ENCODE data around the gene PI4K2B.
"Not testable (repeated sequence)": the region's sequence is repeated elsewhere in the genome, so short reads cannot be mapped to it uniquely, and the experiment has no call there.

PI4K2B gene

DNA sequence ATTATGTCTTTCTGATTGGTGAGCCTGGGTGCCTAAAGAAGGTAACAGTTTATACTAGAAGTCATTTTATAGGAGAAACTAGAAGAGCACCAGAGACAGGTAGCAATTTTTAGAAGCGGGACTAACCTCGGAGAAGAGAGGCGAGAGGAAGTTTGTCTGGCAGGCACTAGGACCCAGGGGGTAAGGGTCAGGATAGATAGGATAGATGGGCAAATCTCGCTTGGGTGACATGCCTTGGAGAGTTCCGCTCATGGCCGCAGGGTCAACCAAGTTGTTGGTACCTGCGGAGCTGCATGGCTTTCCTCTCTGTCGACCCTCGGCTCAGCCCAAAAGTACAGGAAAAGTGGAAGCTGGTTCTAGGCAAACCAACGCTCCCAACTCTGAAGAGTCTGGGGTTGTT lies 11.3 kb downstream of the PI4K2B start:
- Histone ChIP-seq H3K9ac (ENCODE audit: low read depth, low read length) (no peak overlapping the region), H3K4me1 (ENCODE audit: control insufficient read depth, insufficient read depth, low read length) (no peaks in the 10 kb centered on the region), H3K4me2 (ENCODE audit: low read length) (no peak overlapping the region), H3K27me3 (ENCODE audit: control insufficient read depth, insufficient read depth, low read length) (no peaks in the 10 kb centered on the region), H3K9me3 (replicated peaks; ENCODE audit: low read length) (no peaks in the 10 kb centered on the region), H3K4me3 (ENCODE audit: low read length) (no peak overlapping the region), H3K36me3 (ENCODE audit: insufficient read depth, low read length) (no peaks in the 10 kb centered on the region)

DNA sequence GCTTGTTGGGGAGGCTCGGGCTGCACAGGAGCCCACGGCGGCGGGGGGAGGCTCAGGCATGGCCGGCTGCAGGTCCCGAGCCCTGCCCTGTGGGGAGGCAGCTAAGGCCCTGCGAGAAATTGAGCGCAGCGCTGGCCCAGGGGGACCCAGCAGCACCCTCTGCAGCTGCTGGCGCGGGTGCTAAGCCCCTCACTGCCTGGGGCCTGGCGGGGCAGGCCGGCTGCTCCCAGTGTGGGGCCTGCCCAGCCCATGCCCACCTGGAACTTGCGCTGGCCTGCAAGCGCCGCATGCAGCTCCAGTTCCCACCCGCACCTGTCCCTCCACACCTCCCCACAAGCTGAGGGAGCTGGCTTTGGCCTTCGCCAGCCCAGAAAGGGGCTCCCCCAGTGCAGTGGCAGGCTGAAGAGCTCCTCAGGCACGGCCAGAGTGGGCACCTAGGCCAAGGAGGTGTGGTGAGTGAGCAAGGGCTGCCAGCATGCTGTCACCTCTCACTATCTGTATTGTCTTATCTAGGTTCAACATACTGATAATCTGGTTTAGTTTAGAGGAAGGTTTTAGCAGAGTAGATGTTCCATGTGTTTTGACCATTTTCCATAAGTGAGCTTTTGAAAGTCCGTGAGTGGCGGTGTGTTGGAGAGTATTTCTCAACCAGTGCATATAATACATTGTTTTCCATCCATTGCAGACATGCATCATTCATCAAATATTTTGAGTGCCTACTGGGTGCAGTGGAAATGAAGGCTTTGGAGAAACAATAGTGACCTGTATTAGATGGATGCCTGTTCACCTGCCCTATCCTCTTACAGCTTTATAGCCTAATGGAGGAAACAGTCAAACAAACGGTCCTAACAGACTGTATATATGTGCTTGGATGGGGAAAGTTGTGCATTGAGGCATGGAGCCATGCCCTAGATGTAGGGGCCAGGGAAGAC lies 13.1 kb downstream of the PI4K2B start:
- H3K9me3 ChIP-seq (replicated peaks; ENCODE audit: low read length): no peaks in the 10 kb centered on the region
- no peaks in the 10 kb centered on the region for H3K36me3 ChIP-seq (ENCODE audit: insufficient read depth, low read length)
- H3K4me1 ChIP-seq (ENCODE audit: control insufficient read depth, insufficient read depth, low read length): no peaks in the 10 kb centered on the region
- no peak overlapping the region for H3K4me2 ChIP-seq (ENCODE audit: low read length)
- H3K4me3 ChIP-seq (ENCODE audit: low read length): no peak overlapping the region
- no peaks in the 10 kb centered on the region for H3K27me3 ChIP-seq (ENCODE audit: control insufficient read depth, insufficient read depth, low read length)
- no peak overlapping the region for H3K9ac ChIP-seq (ENCODE audit: low read depth, low read length)

DNA sequence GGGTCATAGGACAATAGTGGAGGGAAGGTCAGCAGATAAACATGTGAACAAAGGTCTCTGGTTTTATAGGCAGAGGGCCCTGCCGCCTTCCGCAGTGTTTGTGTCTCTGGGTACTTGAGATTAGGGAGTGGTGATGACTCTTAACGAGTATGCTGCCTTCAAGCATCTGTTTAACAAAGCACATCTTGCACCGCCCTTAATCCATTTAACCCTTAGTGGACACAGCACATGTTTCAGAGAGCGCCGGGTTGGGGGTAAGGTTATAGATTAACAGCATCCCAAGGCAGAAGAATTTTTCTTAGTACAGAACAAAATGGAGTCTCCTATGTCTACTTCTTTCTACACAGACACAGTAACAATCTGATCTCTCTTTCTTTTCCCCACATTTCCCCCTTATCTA lies 15.0 kb downstream of the PI4K2B start:
- H3K4me1 ChIP-seq (ENCODE audit: control insufficient read depth, insufficient read depth, low read length); H3K4me2 ChIP-seq (ENCODE audit: low read length): not testable (repeated sequence)

DNA sequence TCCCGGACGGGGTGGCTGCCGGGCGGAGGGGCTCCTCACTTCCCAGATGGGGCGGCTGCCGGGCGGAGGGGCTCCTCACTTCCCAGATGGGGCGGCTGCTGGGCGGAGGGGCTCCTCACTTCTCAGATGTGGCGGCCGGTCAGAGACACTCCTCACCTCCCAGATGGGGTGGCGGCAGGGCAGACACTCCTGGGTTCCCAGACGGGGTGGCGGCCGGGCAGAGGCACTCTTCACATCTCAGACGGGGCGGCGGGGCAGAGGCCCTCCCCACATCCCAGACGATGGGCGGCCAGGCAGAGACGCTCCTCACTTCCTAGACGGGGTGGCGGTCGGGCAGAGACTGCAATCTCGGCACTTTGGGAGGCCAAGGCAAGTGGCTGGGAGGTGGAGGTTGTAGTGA lies 15.7 kb downstream of the PI4K2B start:
- not testable (repeated sequence) for H3K36me3 ChIP-seq (ENCODE audit: insufficient read depth, low read length); H3K9ac ChIP-seq (ENCODE audit: low read depth, low read length); H3K4me1 ChIP-seq (ENCODE audit: control insufficient read depth, insufficient read depth, low read length); H3K9me3 ChIP-seq (replicated peaks; ENCODE audit: low read length); H3K4me2 ChIP-seq (ENCODE audit: low read length); H3K27me3 ChIP-seq (ENCODE audit: control insufficient read depth, insufficient read depth, low read length); H3K4me3 ChIP-seq (ENCODE audit: low read length)

More for the DNA sequence above, 15.0 kb downstream of the PI4K2B start:
- not testable (repeated sequence) for H3K36me3 ChIP-seq (ENCODE audit: insufficient read depth, low read length); H3K27me3 ChIP-seq (ENCODE audit: control insufficient read depth, insufficient read depth, low read length); H3K4me3 ChIP-seq (ENCODE audit: low read length); H3K9ac ChIP-seq (ENCODE audit: low read depth, low read length); H3K9me3 ChIP-seq (replicated peaks; ENCODE audit: low read length)

DNA sequence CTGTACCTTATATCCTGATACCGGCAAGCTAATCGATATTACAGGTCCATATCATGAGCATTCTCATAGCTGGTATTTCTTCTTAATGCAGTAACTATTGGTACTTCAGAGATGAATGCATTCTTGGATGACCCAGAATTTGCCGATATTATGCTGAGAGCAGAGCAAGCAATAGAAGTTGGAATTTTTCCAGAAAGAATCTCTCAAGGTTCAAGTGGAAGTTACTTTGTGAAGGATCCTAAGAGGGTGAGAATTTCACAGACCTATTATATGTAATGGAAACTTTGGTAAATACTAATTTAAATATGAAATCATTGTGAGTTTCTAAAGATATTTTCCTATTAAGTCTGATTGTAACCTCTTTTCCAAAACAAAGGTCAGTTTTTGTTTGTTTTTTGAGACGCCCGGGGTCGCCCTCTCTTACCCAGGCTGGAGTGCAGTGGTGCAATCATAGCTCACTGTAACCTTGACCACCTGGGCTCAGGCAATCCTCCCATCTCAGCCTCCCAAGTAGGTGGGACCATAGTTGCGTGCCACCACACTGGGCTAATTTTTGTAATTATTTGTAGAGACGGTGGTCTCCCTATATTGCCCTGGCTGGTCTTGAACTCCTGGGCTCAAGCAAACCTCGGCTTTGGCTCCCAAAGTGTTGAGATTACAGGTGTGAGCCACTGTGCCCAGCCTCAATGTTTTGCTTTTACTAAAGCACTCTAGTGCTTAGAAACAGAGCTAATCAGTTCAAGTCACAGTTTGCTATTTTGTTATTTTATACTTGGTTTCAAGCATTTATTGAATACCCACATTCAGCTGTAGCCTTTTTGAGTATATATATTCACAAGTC lies 18.6 kb downstream of the PI4K2B start:
- Histone ChIP-seq H3K9ac (ENCODE audit: low read depth, low read length) (no peak overlapping the region), H3K27me3 (ENCODE audit: control insufficient read depth, insufficient read depth, low read length) (no peaks in the 10 kb centered on the region), H3K36me3 (ENCODE audit: insufficient read depth, low read length) (peaks cover 4% of the 10 kb centered on the region), H3K4me1 (ENCODE audit: control insufficient read depth, insufficient read depth, low read length) (no peaks in the 10 kb centered on the region), H3K4me2 (ENCODE audit: low read length) (no peak overlapping the region), H3K4me3 (ENCODE audit: low read length) (no peak overlapping the region), H3K9me3 (replicated peaks; ENCODE audit: low read length) (no peaks in the 10 kb centered on the region)

DNA sequence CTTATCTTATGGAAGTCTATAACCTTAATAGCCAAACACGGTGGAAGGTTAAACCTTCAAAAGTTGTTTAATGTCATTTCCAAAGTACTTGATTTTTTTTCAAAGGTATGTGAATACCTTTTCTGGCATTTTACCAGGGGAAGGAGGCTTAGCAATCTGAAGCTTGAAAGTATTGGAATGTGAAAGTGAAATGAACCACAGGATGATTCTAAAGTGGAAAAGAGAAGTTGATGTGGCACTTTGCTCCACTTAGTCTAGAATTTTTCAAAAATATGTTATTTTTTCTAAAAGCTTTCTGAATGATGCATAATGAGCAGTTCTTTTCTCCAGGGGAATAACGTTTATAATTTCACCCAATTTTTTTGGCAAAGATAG lies 19.2 kb downstream of the PI4K2B start:
- Histone ChIP-seq H3K27me3 (ENCODE audit: control insufficient read depth, insufficient read depth, low read length) (no peaks in the 10 kb centered on the region), H3K9ac (ENCODE audit: low read depth, low read length) (no peak overlapping the region), H3K36me3 (ENCODE audit: insufficient read depth, low read length) (peaks cover 6% of the 10 kb centered on the region), H3K4me1 (ENCODE audit: control insufficient read depth, insufficient read depth, low read length) (no peaks in the 10 kb centered on the region), H3K4me2 (ENCODE audit: low read length) (no peak overlapping the region), H3K4me3 (ENCODE audit: low read length) (no peak overlapping the region), H3K9me3 (replicated peaks; ENCODE audit: low read length) (no peaks in the 10 kb centered on the region)

DNA sequence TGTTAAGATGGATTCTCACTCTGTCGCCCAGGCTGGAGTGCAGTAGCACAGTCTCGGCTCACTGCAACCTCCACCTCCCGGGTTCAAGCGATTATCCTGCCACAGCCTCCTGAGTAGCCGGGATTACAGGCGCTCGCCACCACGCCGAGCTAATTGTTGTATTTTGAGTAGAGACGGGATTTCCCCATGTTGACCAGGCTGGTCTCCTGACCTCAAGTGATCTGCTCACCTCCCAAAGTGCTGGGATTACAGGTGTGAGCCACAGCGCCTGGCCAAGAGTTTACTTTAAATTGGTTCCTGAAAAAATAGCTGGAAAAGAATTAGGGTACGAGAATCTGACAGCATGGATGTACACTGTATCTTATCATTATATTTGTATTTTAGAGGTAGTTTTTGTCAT lies 20.0 kb downstream of the PI4K2B start:
- H3K4me2 ChIP-seq (ENCODE audit: low read length); H3K9me3 ChIP-seq (replicated peaks; ENCODE audit: low read length); H3K27me3 ChIP-seq (ENCODE audit: control insufficient read depth, insufficient read depth, low read length); H3K9ac ChIP-seq (ENCODE audit: low read depth, low read length); H3K4me3 ChIP-seq (ENCODE audit: low read length); H3K36me3 ChIP-seq (ENCODE audit: insufficient read depth, low read length); H3K4me1 ChIP-seq (ENCODE audit: control insufficient read depth, insufficient read depth, low read length): not testable (repeated sequence)

DNA sequence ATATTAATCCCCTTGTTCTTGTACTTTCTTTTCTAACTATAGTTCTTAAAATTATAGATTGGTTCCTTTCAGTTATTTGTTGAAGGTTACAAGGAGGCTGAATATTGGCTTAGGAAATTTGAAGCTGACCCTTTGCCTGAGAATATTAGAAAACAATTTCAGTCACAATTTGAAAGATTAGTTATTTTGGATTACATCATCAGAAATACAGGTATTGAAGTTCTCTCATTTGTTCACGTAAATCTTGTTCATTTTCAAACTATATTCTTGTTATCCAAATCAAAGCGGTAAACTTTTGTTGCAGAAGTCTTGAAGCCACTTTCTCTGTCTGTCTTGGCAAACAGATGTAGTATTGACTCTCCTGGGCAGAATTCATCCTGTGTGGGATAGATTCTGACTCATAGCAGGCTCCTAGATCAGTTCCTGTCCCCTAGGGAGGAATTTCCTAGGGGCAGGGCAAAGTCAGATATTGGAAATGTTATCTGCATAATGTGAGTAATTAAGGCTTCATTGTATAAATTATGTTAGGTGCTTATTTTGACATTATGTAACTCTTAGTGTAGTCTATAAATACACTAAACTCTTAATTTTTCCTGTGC lies 25.2 kb downstream of the PI4K2B start:
- Histone ChIP-seq H3K9me3 (replicated peaks; ENCODE audit: low read length) (no peaks in the 10 kb centered on the region), H3K4me1 (ENCODE audit: control insufficient read depth, insufficient read depth, low read length) (peaks cover 5% of the 10 kb centered on the region), H3K27me3 (ENCODE audit: control insufficient read depth, insufficient read depth, low read length) (no peaks in the 10 kb centered on the region), H3K36me3 (ENCODE audit: insufficient read depth, low read length) (peaks cover 13% of the 10 kb centered on the region), H3K4me2 (ENCODE audit: low read length) (no peak overlapping the region), H3K4me3 (ENCODE audit: low read length) (no peak overlapping the region), H3K9ac (ENCODE audit: low read depth, low read length) (no peak overlapping the region)

DNA sequence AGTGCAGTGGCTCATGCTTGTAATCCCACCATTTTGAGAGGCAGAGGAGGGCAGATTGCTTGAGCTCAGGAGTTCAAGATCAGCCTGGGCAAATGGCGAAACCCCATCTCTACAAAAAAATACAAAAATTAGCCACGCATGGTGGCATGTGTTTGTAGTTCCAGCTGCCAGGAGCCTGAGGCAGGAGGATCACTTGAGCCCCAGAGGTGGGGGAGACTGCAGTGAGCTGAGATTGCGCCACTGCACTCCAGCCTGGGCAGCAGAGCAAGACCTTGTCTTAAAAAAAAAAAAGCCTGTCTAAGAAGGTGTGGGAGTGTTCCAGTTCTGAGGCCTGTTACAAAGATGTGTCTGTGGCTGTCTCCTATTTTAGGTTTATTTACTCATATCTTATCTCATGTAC lies 38.0 kb downstream of the PI4K2B start:
- Histone ChIP-seq H3K36me3 (ENCODE audit: insufficient read depth, low read length) (peaks cover 9% of the 10 kb centered on the region), H3K4me1 (ENCODE audit: control insufficient read depth, insufficient read depth, low read length) (no peaks in the 10 kb centered on the region), H3K4me3 (ENCODE audit: low read length) (no peak overlapping the region), H3K27me3 (ENCODE audit: control insufficient read depth, insufficient read depth, low read length) (no peaks in the 10 kb centered on the region), H3K9me3 (replicated peaks; ENCODE audit: low read length) (no peaks in the 10 kb centered on the region), H3K9ac (ENCODE audit: low read depth, low read length) (no peak overlapping the region), H3K4me2 (ENCODE audit: low read length) (no peak overlapping the region)

DNA sequence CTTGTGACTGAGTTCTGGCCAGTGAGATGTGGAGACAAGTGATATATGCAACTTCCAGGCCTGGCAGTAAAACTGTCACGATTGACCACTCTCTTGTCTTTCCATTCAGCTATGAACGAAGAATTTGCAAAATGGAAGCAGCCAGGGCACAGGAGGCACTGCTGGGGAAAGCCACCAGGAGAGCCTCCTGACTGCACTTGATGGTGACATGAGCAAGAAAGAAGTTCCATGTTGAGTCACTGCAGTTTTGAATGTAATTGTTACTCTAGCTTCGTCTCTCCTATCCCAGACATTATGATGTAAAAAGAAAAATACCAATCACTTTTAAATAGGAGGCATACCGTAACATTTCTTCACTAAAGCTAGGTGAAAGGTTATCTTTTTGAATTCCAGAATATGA lies 46.4 kb downstream of the PI4K2B start:
- Histone ChIP-seq H3K27me3 (ENCODE audit: control insufficient read depth, insufficient read depth, low read length) (no peaks in the 10 kb centered on the region), H3K4me1 (ENCODE audit: control insufficient read depth, insufficient read depth, low read length) (no peaks in the 10 kb centered on the region), H3K4me2 (ENCODE audit: low read length) (no peak overlapping the region), H3K9me3 (replicated peaks; ENCODE audit: low read length) (no peaks in the 10 kb centered on the region), H3K9ac (ENCODE audit: low read depth, low read length) (no peak overlapping the region), H3K36me3 (ENCODE audit: insufficient read depth, low read length) (peaks cover 7% of the 10 kb centered on the region), H3K4me3 (ENCODE audit: low read length) (no peak overlapping the region)

DNA sequence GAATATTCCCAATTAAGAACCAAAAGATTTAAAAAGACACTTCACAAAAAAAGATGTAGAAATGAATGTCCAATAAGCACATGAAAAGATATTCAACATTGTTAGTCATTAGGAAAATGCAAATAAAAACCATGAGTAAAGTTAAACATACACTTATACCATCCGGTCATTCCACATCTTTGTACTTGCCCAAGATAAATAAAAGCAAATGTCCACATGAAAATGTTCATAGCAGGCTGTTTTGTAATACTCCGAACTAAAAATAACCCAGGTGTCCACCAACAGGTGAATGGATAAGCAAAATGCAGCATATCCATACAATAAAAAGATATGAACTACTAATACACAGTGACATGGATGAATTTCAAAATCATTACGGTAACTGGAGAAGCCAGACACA lies 50.1 kb downstream of the PI4K2B start:
- Histone ChIP-seq H3K4me3 (ENCODE audit: low read length) (no peak overlapping the region), H3K4me1 (ENCODE audit: control insufficient read depth, insufficient read depth, low read length) (no peaks in the 10 kb centered on the region), H3K4me2 (ENCODE audit: low read length) (no peak overlapping the region), H3K27me3 (ENCODE audit: control insufficient read depth, insufficient read depth, low read length) (no peaks in the 10 kb centered on the region), H3K36me3 (ENCODE audit: insufficient read depth, low read length) (peaks cover 7% of the 10 kb centered on the region), H3K9ac (ENCODE audit: low read depth, low read length) (no peak overlapping the region), H3K9me3 (replicated peaks; ENCODE audit: low read length) (no peaks in the 10 kb centered on the region)

All from skeletal muscle satellite cell (primary cell).